Testis (tissue), 5 donors: ENCODE results near the gene AFAP1. TPM values are rescaled to one million over a fixed set of nuclear protein-coding genes. Genes with fewer than 3 reads are reported as not detected.

Experiments used
- DNase-seq: peaks from one replicate; pipeline ENCODE4 v3.0.0-alpha.2; 2019
- H3K27ac ChIP-seq, 2 donors: fragments of 200-600 bp; sonication (generic); one replicate each; pipeline ENCODE4 v1.5.1; 2019
- H3K27me3 ChIP-seq: fragments of 200-600 bp; sonication (generic); one replicate; pipeline ENCODE4 v1.5.1; 2019
- H3K36me3 ChIP-seq: fragments of 200-600 bp; sonication (generic); one replicate; pipeline ENCODE4 v1.5.1; 2017; ENCODE audit warnings: low read depth; ENCODE audit errors: missing control alignments
- H3K4me1 ChIP-seq: fragments of 200-600 bp; sonication (generic); one replicate; pipeline ENCODE4 v1.5.1; 2019
- H3K4me3 ChIP-seq, 2 donors: fragments of 200-600 bp; sonication (generic); one replicate each; pipeline ENCODE4 v1.5.1; 2017 to 2019
- H3K9me3 ChIP-seq: fragments of 200-600 bp; sonication (generic); one replicate; pipeline ENCODE4 v1.5.1; 2017
- CTCF ChIP-seq, 3 experiments: fragments of 450-650 bp in 2 of 3; fragments of 200-600 bp in 1 of 3; sonication (generic) in 1 of 3; IDR thresholded peaks; one replicate each; pipeline ENCODE4 v1.5.1; 2016 to 2019; ENCODE audit warnings: antibody characterized with exemption in 3 of 3, mild to moderate bottlenecking in 2 of 3, moderate library complexity in 1 of 3
- POLR2A ChIP-seq: fragments of 450-650 bp; IDR thresholded peaks from one replicate; pipeline ENCODE4 v1.6.1; 2017; ENCODE audit warnings: antibody characterized with exemption, mild to moderate bottlenecking, moderate library complexity
- WGBS, 2 donors: methylation state at CpG; one replicate each; pipeline ENCODE4 v1.1.5; 2018; 5-methylcytosine and 5-hydroxymethylcytosine counted together
- intact Hi-C: fragments of 100-400 bp; cut with DNase I; formaldehyde crosslinking; loops from one replicate; pipeline ENCODE4 v1.15.1; 2023; ENCODE audit warnings: low total_unique reads
- long read RNA-seq, 2 donors: transcript quantifications; one replicate each; lab custom pipeline, GENCODE V29; 2026
- polyA plus RNA-seq: library from polyadenylated mRNA; stranded (reverse); fragments of 350-450 nt; fragmentation: Illumina TruSeq; extraction: RNeasy Lipid Tissue Mini Kit (QIAGEN cat#74804); gene quantifications from one replicate; pipeline ENCODE4 v1.2.3, GENCODE V29; 2014; ENCODE audit warnings: low read depth, low replicate concordance; ENCODE audit not compliant: insufficient read depth
- total RNA-seq, 2 donors: library from RNA; depleted of rRNA; stranded (reverse); fragments of >200 nt; gene quantifications; one replicate each; pipeline ENCODE4 v1.2.3, GENCODE V29; 2016

AFAP1 gene
- total RNA-seq (10 to 100 TPM; 23.1 to 52.4 TPM), polyA plus RNA-seq (51.4 TPM)
- long read RNA-seq, donor 1, full-length matches to known transcripts = 1 of 1 reads
- long read RNA-seq, donor 1, partial matches to known transcripts = 0 of 1 reads
- long read RNA-seq, donor 1, other reads (novel, unspliced or antisense) = 0 of 1 reads
- long read RNA-seq, donor 2, full-length matches to known transcripts = 1 of 1 reads
- long read RNA-seq, donor 2, partial matches to known transcripts = 0 of 1 reads
- long read RNA-seq, donor 2, other reads (novel, unspliced or antisense) = 0 of 1 reads

- WGBS, 2 donors = 0% methylated on average over 2 to 44 of the region's 96 CpGs
- DNase-seq = peak; percentile 91
- intact Hi-C loops = no loop called here
Observed at GRCh38 chr4:7939377-7940108, at the start of gene AFAP1. AFAP1 (minus strand) TSS chr4:7939861; CDS start chr4:7872078, 67,783 bp downstream.

DNA sequence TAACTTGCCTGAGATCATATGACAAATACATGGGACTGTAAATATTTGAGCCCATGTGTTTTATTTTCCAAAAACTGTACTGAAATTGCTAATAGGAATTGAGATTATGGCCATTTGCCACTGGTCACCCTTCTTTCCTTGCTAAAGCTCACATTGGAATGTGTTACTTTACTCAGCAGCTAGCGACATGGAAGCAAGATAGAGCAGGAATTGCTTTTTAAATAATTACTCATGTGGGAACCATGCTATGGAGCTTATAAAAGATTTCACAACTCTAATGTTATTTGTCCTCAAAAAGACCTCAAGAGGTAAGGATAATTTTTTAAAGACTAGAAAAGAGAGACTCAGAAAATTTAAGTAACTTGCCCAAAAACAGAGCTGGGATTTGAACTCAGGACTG is 48.8 kb upstream of the AFAP1 start:
- DNase-seq = no peak
- no peaks in the 10 kb centered on the region for H3K36me3 ChIP-seq
- no peaks in the 10 kb centered on the region for H3K9me3 ChIP-seq
- intact Hi-C loops = no loop called here
- H3K4me3 ChIP-seq = no peak overlapping the region
- H3K4me1 ChIP-seq = no peaks in the 10 kb centered on the region
- H3K27ac ChIP-seq = no peak overlapping the region
- no peaks in the 10 kb centered on the region for H3K27me3 ChIP-seq
- TF ChIP-seq POLR2A (no peak), CTCF (IDR thresholded peaks at IDR 0.05) (no peak)
- WGBS, 2 donors = 97 to 100% methylated on average over 1 of the region's 1 CpG

More at GRCh38 chr4:7939377-7940108, at the start of gene AFAP1:
- Histone ChIP-seq H3K27ac (peak within 1 kb of the TSS; percentile 68 to 82), H3K9me3 (no peaks in the 10 kb centered on the region), H3K36me3 (no peaks in the 10 kb centered on the region), H3K4me3 (peak within 1 kb of the TSS; percentile 75 to 86), H3K4me1 (no peaks in the 10 kb centered on the region), H3K27me3 (no peaks in the 10 kb centered on the region)
- TF ChIP-seq CTCF (IDR thresholded peaks at IDR 0.05) = no peak
- no peak for TF ChIP-seq POLR2A

- H3K9me3 ChIP-seq = no peaks in the 10 kb centered on the region
- DNase-seq = peak; percentile 87
- H3K27ac ChIP-seq = no peak overlapping the region
- WGBS, 2 donors = 72 to 74% methylated on average over 10 of the region's 10 CpGs
- H3K4me1 ChIP-seq = no peaks in the 10 kb centered on the region
- no peaks in the 10 kb centered on the region for H3K36me3 ChIP-seq
- no peak overlapping the region for H3K4me3 ChIP-seq
- intact Hi-C loops = no loop called here
- TF ChIP-seq POLR2A (no peak), CTCF (IDR thresholded peaks at IDR 0.05) (peak; percentile 64 to 77 (median 74))
- no peaks in the 10 kb centered on the region for H3K27me3 ChIP-seq
Observed at GRCh38 chr4:7987148-7987989, 47.7 kb upstream of the AFAP1 start.

GRCh38 chr4:7985891-7986441 is 46.3 kb upstream of the AFAP1 start:
- Histone ChIP-seq H3K9me3 (no peaks in the 10 kb centered on the region), H3K27me3 (no peaks in the 10 kb centered on the region), H3K4me3 (no peak overlapping the region), H3K27ac (no peak overlapping the region), H3K36me3 (no peaks in the 10 kb centered on the region), H3K4me1 (no peaks in the 10 kb centered on the region)
- no peak for DNase-seq
- TF ChIP-seq POLR2A (no peak), CTCF (IDR thresholded peaks at IDR 0.05) (no peak)
- WGBS, 2 donors = 49% methylated on average over 18 to 21 of the region's 21 CpGs
- intact Hi-C loops = no loop called here
